ENCODE results near the gene TUBB. TPM values are rescaled to one million over a fixed set of nuclear protein-coding genes. Genes with fewer than 3 reads are reported as not detected.
A peak's percentile ranks its signal among the peaks of the same experiment; 100 is the strongest.

Gene TUBB
- total and polyA plus RNA-seq, 9 of the 15 experiments (the other 6 are each of a cell fraction or from before 2014, with no cell fraction given), result 971 to 2,870 (median 1,478) TPM

DNA sequence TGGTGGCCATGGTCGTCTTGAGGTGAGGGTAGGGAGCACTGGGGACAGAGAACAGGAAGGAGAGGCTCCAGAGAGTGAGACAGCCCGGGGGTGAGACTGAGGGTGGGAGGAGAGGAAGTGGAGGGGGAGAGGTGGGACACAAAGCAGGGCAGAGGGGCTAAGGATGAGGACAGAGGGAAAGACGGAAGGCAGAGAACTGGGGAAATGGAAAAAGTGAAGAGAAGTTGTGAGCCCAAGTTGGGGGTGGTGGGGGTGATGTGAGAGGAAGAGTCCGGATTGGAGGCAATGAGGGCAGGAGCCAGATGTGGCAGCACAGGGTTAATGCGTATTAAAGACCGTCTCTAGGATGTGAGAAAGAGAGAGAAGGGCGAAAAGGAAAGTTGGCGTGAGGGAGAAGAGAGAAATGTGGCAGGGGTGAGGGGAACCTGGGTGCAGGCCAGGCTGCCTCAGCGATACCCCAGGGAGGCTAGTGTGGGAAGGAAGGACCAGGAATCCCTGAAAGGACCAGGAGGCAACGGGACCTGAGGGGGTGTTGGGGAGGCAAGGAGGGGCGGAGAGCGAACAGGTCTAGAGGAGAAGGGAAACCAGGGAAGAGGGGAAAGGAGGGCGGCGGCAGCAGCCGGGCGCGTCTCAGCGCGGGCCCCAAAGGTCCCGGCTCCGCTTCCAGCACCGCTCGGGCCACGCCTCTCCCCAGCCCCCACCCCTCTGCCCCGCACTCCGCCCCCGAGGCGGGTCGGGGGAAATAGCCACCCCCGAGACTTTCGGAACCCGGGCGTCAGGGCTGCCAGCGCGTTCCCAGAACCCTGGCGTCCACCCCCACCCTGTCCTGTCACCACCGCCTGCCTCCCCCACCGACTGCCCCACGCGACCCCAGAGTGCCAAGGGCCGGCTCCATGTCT lies 33.9 kb upstream of the TUBB start, which contains the start of gene PPP1R18 (continued):
- TF ChIP-seq ZNF76 (CRISPR knock-in tag; IDR thresholded peaks at IDR 0.05; ENCODE audit: borderline replicate concordance), result no peak
- TF ChIP-seq, protein P1, sequence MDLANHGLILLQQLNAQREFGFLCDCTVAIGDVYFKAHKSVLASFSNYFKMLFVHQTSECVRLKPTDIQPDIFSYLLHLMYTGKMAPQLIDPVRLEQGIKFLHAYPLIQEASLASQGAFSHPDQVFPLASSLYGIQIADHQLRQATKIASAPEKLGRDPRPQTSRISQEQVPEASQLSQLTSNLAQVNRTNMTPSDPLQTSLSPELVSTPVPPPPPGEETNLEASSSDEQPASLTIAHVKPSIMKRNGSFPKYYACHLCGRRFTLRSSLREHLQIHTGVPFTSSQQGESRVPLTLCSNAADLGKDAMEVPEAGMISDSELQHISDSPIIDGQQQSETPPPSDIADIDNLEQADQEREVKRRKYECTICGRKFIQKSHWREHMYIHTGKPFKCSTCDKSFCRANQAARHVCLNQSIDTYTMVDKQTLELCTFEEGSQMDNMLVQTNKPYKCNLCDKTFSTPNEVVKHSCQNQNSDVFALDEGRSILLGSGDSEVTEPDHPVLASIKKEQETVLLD (IDR thresholded peaks at IDR 0.05), result peak; percentile 72; the same call in 1 of the 2 replicates
- TF ChIP-seq, protein P2, sequence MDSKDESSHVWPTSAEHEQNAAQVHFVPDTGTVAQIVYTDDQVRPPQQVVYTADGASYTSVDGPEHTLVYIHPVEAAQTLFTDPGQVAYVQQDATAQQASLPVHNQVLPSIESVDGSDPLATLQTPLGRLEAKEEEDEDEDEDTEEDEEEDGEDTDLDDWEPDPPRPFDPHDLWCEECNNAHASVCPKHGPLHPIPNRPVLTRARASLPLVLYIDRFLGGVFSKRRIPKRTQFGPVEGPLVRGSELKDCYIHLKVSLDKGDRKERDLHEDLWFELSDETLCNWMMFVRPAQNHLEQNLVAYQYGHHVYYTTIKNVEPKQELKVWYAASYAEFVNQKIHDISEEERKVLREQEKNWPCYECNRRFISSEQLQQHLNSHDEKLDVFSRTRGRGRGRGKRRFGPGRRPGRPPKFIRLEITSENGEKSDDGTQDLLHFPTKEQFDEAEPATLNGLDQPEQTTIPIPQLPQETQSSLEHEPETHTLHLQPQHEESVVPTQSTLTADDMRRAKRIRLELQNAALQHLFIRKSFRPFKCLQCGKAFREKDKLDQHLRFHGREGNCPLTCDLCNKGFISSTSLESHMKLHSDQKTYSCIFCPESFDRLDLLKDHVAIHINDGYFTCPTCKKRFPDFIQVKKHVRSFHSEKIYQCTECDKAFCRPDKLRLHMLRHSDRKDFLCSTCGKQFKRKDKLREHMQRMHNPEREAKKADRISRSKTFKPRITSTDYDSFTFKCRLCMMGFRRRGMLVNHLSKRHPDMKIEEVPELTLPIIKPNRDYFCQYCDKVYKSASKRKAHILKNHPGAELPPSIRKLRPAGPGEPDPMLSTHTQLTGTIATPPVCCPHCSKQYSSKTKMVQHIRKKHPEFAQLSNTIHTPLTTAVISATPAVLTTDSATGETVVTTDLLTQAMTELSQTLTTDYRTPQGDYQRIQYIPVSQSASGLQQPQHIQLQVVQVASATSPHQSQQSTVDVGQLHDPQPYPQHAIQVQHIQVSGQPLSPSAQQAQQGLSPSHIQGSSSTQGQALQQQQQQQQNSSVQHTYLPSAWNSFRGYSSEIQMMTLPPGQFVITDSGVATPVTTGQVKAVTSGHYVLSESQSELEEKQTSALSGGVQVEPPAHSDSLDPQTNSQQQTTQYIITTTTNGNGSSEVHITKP (IDR thresholded peaks at IDR 0.05; ENCODE audit: partially characterized antibody), result peak; percentile 82
- peak; percentile 16; the same call in 1 of the 2 replicates for TF ChIP-seq DPF2 (IDR thresholded peaks at IDR 0.05)
- TF ChIP-seq C11orf30 (IDR thresholded peaks at IDR 0.05; ENCODE audit: low read depth), result no peak
- peak in 1 of 2 experiments; percentile 58; a peak in 2 of 4 replicates for TF ChIP-seq TRIM24 (IDR thresholded peaks at IDR 0.05)
- no peak for TF ChIP-seq RAD51 (IDR thresholded peaks at IDR 0.05; ENCODE audit: borderline replicate concordance, low read depth)
- TF ChIP-seq, protein P3, sequence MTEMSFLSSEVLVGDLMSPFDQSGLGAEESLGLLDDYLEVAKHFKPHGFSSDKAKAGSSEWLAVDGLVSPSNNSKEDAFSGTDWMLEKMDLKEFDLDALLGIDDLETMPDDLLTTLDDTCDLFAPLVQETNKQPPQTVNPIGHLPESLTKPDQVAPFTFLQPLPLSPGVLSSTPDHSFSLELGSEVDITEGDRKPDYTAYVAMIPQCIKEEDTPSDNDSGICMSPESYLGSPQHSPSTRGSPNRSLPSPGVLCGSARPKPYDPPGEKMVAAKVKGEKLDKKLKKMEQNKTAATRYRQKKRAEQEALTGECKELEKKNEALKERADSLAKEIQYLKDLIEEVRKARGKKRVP (CRISPR knock-in tag; IDR thresholded peaks at IDR 0.05), result no peak

All from K562 (cell line).